ENCODE results near the gene ABHD8.
"Not testable (repeated sequence)": the region's sequence is repeated elsewhere in the genome, so short reads cannot be mapped to it uniquely, and the experiment has no call there.

Gene ABHD8

GRCh38 chr19:17294051-17294891, 9.0 kb downstream of the ABHD8 start:
- no peak for DNase-seq

GRCh38 chr19:17293605-17294004, 9.6 kb downstream of the ABHD8 start:
- no peak for DNase-seq

GRCh38 chr19:17292301-17293074, 10.7 kb downstream of the ABHD8 start:
- DNase-seq = peak; percentile 73

- no peak for DNase-seq
Measured at GRCh38 chr19:17289489-17289888, 13.7 kb downstream of the ABHD8 start.

GRCh38 chr19:17286752-17287151, 16.5 kb downstream of the ABHD8 start:
- no peak for DNase-seq

GRCh38 chr19:17286263-17286662, 17.0 kb downstream of the ABHD8 start:
- DNase-seq = no peak

- no peak for DNase-seq
Measured at GRCh38 chr19:17285415-17286135, 17.6 kb downstream of the ABHD8 start.

GRCh38 chr19:17283504-17283996, 19.7 kb downstream of the ABHD8 start:
- DNase-seq = no peak

- peak; percentile 29 for DNase-seq
Measured at GRCh38 chr19:17282488-17283125, 20.6 kb downstream of the ABHD8 start.

GRCh38 chr19:17281391-17282304, 21.6 kb downstream of the ABHD8 start, which contains the start of gene ANKLE1:
Gene ANKLE1 (plus strand): TSS chr19:17281901. CDS start chr19:17281921, 20 bp downstream.
- no peak for DNase-seq

GRCh38 chr19:17279436-17279835, 23.8 kb downstream of the ABHD8 start:
- DNase-seq = no peak

- DNase-seq = no peak
Measured at GRCh38 chr19:17275441-17276175, 27.6 kb downstream of the ABHD8 start.

- DNase-seq = not testable (repeated sequence)
Measured at GRCh38 chr19:17274892-17275291, 28.3 kb downstream of the ABHD8 start.

GRCh38 chr19:17268754-17269153, 34.5 kb downstream of the ABHD8 start:
- no peak for DNase-seq

GRCh38 chr19:17266975-17267788, 36.0 kb downstream of the ABHD8 start, which contains the start of gene BABAM1:
Gene BABAM1 (plus strand): TSS chr19:17267443. CDS start chr19:17268807, 1,364 bp downstream.
- DNase-seq = peak; percentile 97

GRCh38 chr19:17266589-17266974, 36.6 kb downstream of the ABHD8 start:
- DNase-seq = no peak

- no peak for DNase-seq
Measured at GRCh38 chr19:17266026-17266425, 37.2 kb downstream of the ABHD8 start.

GRCh38 chr19:17264641-17264979, 38.6 kb downstream of the ABHD8 start, which contains the start of gene USHBP1:
Gene USHBP1 (minus strand): TSS chr19:17264745. CDS start chr19:17264299, 446 bp downstream.
- DNase-seq = no peak
